ENCODE results near the gene SMARCAL1.

GRCh38 chr2:216428618-216429350 is 16.5 kb downstream of the SMARCAL1 start:
- TF ChIP-seq CTCF (IDR thresholded peaks at IDR 0.05) (no peak), POLR2A (IDR thresholded peaks at IDR 0.05) (no peak)
